HG03439 (cell line): ENCODE results near the gene C5orf63.
"Not testable (repeated sequence)": the region's sequence is repeated elsewhere in the genome, so short reads cannot be mapped to it uniquely, and the experiment has no call there.

Experiments
- ATAC-seq: cut with Tn5 transposase; IDR thresholded peaks from one replicate; pipeline ENCODE4 v1.9.1; 2021; ENCODE audit warnings: mild to moderate bottlenecking, moderate library complexity; ENCODE audit not compliant: unreplicated experiment

C5orf63 gene

GRCh38 chr5:127076315-127077129 lies 3.2 kb upstream of the C5orf63 start:
- no peak for ATAC-seq

DNA sequence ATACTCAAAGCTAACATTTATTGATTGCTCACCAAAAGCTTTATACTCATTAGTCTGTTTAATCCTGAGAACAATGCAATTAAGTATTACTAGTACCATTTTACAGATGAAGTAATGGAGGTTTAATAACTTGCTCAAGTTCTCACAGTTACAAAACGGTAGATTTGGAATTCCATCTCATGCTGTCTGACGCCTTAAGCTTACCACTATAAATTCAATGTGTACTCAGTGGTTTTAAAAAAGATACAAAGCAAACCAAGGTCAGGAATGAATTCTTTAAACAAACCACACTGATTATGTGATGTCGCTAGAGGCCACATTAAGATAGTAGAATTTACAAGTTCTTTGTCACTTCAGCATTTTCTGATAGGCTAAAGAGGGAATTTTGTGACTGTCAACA lies 1.2 kb upstream of the C5orf63 start:
- ATAC-seq: no peak

- ATAC-seq: no peak
These were observed 3.1 kb downstream of the C5orf63 start for GRCh38 chr5:127070243-127070642.

- no peak for ATAC-seq
These were observed 4.6 kb downstream of the C5orf63 start for GRCh38 chr5:127068493-127069214.

- no peak for ATAC-seq
These were observed 6.6 kb downstream of the C5orf63 start for GRCh38 chr5:127066721-127067120.

DNA sequence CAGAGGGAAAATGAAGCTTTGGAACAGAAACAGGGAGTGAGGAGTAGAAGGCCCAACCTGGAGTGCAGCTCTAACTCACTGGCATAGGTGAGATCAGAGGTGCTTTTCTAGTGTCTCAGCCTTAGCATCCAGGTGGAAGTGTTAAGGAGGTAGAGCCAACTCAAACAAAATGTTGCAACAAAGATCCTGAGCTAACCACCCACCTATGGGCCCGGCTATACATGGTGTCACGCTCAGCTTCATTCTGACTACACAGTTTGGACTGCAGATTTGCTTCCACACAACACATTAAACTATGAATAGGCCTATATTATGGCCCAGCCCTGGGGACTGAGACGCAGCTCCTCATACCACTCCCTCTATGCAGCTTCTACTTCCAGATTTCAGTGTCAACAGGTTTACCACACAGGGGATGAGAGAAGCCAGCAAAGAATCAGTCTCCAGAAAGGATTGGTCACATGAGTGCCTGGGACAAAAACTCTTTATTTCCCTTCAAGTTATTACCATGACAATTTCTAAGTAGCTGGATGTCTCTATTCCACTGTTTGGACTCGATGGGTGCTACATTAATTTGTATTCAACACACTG lies 9.0 kb downstream of the C5orf63 start:
- ATAC-seq: no peak

DNA sequence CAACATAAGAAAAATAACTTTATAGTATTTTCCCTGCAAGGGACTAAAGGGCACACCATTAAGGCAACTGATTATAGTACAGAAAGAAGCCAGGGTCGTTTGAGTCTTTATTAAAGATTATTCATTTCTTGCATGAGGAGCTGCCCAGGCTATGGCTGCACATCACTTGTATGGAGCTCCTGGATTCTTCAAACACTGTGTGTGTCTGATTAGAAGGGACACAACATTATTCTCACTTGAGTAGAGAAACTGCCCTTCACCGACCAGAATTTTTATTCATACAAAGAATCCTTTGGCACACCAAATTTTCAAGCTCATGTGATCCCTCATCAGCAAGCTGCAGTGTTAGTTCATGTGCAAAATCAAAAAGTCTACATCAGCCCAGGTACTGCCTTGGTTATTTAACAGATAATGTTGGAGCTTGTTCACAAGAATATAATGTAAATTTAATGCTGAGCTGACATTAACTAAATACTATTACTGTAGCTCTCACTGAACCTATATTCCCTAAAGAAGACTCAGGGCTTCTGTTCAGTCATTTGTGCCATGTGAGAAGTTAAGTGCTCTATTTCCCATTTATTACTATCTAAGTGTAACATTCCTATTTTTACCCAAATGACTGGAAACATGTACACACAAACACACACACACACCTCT lies 9.9 kb downstream of the C5orf63 start:
- ATAC-seq: no peak

DNA sequence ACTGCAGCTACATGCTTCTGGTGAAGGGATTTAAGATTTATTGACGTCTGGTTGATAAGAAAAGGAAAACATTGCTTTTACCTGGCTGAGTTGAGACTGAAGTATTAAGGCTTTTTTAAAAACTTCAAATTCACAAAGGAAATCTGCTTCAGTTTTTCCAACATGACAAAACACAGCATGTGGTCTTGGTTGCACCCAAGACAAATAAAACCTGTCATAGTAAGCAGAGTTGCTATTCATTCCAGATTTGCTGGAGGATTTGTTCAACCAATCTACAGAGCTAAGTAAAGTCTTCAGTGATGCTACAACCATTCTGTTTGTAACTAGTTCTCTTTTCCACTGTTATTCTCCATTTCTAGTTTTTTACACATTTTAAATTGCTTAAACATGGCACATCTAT lies 11.3 kb downstream of the C5orf63 start:
- ATAC-seq: no peak

GRCh38 chr5:127061537-127061936 lies 11.8 kb downstream of the C5orf63 start:
- no peak for ATAC-seq

DNA sequence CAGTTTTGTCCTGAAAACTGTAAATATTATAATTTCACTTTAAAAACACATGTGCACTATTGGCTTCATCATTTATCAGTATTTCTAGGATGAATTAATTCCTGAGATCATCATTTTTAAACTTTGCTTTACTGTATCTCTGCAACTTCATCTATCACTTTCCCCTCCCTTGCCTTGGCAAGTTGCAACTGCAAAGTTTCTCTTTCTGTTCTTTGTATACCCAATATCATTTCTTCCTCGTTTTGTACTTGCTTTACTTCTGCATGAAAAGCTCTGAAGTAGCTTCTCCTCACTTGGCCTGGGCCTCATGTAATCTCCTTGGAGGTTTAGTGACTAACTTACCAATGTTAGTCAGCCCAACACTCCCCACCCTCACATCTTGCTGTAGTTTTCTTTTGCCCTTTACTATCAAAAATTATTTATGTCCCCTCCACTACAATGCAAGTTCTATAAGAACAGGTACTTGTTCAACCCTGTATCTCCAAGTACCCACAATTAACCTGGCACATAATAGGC lies 12.8 kb downstream of the C5orf63 start:
- ATAC-seq: no peak

GRCh38 chr5:127056896-127057295 lies 16.4 kb downstream of the C5orf63 start:
- no peak for ATAC-seq

GRCh38 chr5:127055880-127056653 lies 17.2 kb downstream of the C5orf63 start:
- ATAC-seq: no peak

- not testable (repeated sequence) for ATAC-seq
These were observed 19.8 kb downstream of the C5orf63 start for GRCh38 chr5:127053551-127053950.

- no peak for ATAC-seq
These were observed 20.3 kb downstream of the C5orf63 start for GRCh38 chr5:127053049-127053448.

- ATAC-seq: no peak
These were observed 21.7 kb downstream of the C5orf63 start for GRCh38 chr5:127051591-127051990.

- no peak for ATAC-seq
These were observed 26.8 kb downstream of the C5orf63 start for GRCh38 chr5:127046343-127047072.

GRCh38 chr5:127042593-127042992 lies 30.7 kb downstream of the C5orf63 start:
- ATAC-seq: no peak

DNA sequence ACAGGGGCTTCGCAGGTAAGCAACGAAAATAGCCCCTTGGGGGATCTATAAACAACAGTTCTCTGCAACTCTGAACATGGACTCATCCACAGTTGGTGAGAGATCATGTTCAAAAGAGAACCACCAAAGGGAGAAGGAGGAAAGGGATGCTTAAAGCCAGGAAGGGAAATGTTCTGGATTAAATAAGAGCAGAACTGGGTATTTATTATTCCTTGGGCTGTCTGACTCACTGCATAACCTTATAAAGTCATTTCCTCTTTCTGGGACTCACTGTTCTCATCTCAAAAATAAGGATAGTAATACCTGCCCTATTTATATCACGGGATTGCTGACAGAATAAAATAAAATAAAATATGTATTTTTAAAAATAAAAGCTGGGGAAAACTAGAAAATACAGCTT lies 31.7 kb downstream of the C5orf63 start:
- no peak for ATAC-seq

DNA sequence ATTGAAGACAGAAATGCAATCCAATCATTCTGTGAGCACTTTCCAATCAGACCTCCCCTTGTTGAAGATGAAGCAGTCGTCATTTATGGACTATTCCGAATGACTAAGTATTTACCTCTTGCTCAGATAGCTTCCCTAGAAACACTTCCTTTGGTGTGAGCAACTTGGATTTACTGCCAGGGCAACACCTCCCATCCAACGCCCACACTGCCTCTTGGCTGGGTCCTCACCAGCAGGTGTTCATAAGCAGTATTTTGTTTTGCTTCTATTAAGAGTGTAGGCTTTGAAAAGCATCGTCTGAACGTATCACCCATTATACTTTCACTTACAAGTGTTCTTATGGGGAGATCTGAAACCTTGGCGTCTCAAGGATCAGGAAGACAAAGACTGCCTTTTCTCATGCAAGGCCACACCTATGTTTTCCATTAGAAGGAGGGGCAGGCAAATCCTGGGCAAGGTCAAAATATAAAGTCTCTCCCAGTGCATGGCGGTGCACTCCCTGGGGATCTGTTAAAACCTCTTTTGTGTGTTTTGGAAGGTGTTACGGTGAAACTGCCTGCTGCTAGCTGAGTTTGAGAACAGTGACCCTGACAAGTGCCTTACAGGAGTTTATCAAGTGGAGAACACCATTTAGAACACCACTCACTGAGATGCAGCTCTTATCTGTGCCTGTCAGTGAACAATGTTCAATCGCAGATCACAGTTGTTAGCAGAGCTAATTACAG lies 32.3 kb downstream of the C5orf63 start:
- ATAC-seq: no peak
